HepG2 (cell line): ENCODE measurements around the gene BATF3. TPM values are rescaled to one million over a fixed set of nuclear protein-coding genes. Genes with fewer than 3 reads are reported as not detected.

Source experiments
- ADNP ChIP-seq: sonication (generic); formaldehyde crosslinking; IDR thresholded peaks from 2 replicates; pipeline ENCODE4 v1.4.0; 2020; ENCODE audit warnings: missing genetic modification reagents
- EHMT2 ChIP-seq: fragments of 200-600 bp; sonication (generic); IDR thresholded peaks from 2 replicates; pipeline ENCODE4 v1.7.0; 2017; ENCODE audit warnings: antibody characterized with exemption, low read depth, low read length, borderline replicate concordance
- GATAD1 ChIP-seq: IDR thresholded peaks from 2 replicates; pipeline ENCODE4 v1.6.1; 2016; ENCODE audit warnings: missing genetic modification reagents, missing compliant biosample characterization
- NFATC3 ChIP-seq: sonication (generic); formaldehyde crosslinking; IDR thresholded peaks from 2 replicates; pipeline ENCODE4 v1.5.1; 2020; ENCODE audit warnings: mild to moderate bottlenecking, missing genetic modification reagents
- NR3C1 ChIP-seq: sonication (generic); formaldehyde crosslinking; IDR thresholded peaks from 2 replicates; pipeline ENCODE4 v1.4.0; 2020; ENCODE audit warnings: missing genetic modification reagents
- ZNF282 ChIP-seq: fragments of 450-650 bp; IDR thresholded peaks from 2 replicates; pipeline ENCODE4 v1.6.1; 2018; ENCODE audit not compliant: partially characterized antibody
- ZNF720 ChIP-seq: sonication (generic); formaldehyde crosslinking; IDR thresholded peaks from 2 replicates; pipeline ENCODE4 v1.4.0; 2020; ENCODE audit warnings: missing genetic modification reagents
- polyA plus RNA-seq, 8 experiments: library from polyadenylated mRNA; depleted of rRNA in 3 of 8; stranded (reverse) in 7 of 8; unstranded in 1 of 8; fragments of >200 nt; fragmentation: Illumina TruSeq in 4 of 8; extraction: Trizol in 4 of 8; gene quantifications; 2 replicates each; pipeline versions ENCODE4 v1.2.1 to v1.2.3, GENCODE V29; 2011 to 2016; ENCODE audit warnings: low read depth in 4 of 8, missing spikeins in 1 of 8, mixed read lengths in 1 of 8; ENCODE audit not compliant: insufficient read depth in 1 of 8
- total RNA-seq, 5 experiments: library from RNA; depleted of rRNA; stranded (reverse); fragments of >200 nt; fragmentation: Illumina TruSeq; extraction: Trizol; gene quantifications; 2 replicates each; pipeline ENCODE4 v1.2.3, GENCODE V29; 2016; ENCODE audit warnings: low read depth in 1 of 5
- TF ChIP-seq, protein P1 (sequence below): sonication (generic); formaldehyde crosslinking; IDR thresholded peaks from 2 replicates; pipeline ENCODE4 v1.5.1; 2020; ENCODE audit warnings: missing genetic modification reagents, mild to moderate bottlenecking, borderline replicate concordance
- TF ChIP-seq, protein P2 (sequence below): sonication (generic); formaldehyde crosslinking; IDR thresholded peaks from 2 replicates; pipeline ENCODE4 v1.8.1; 2022; ENCODE audit warnings: mild to moderate bottlenecking, missing genetic modification reagents
- TF ChIP-seq, protein P3 (sequence below), 2 experiments: fragments of 450-650 bp in 1 of 2; sonication (generic) in 1 of 2; formaldehyde crosslinking; IDR thresholded peaks; 2 replicates each; pipeline versions ENCODE4 v1.5.0 to v1.8.0; 2020 to 2022; ENCODE audit warnings: mild to moderate bottlenecking in 1 of 2, missing genetic modification reagents in 1 of 2
- TF ChIP-seq, protein P4 (sequence below): sonication (generic); formaldehyde crosslinking; IDR thresholded peaks from 2 replicates; pipeline ENCODE4 v1.9.0; 2021; ENCODE audit warnings: missing genetic modification reagents, mild to moderate bottlenecking, borderline replicate concordance

Gene BATF3
- total and polyA plus RNA-seq, 2 of the 13 experiments (the other 11 are each of a cell fraction or from before 2014, with no cell fraction given) = 0.13 TPM; not detected in 1

DNA sequence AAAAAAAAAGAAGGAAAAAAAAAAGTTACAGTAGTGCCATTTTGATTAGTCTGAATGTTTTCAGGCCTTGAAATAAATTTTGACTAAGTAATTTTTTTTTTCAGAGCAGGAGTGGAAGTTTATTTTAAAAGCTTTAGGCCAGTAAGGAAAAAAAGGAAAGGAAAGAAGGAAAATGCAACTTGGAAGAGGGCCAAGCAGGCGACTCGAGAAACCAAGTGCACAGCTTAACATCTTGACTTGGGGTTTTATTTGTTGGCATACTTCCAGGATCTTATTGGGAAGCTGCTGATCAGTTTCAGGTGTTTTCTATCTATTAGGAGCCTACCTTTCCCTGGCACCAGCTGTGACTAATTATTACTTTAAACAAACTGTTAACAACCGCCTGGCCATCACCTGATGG is 49.4 kb downstream of the BATF3 start (continued):
- TF ChIP-seq, protein P1, sequence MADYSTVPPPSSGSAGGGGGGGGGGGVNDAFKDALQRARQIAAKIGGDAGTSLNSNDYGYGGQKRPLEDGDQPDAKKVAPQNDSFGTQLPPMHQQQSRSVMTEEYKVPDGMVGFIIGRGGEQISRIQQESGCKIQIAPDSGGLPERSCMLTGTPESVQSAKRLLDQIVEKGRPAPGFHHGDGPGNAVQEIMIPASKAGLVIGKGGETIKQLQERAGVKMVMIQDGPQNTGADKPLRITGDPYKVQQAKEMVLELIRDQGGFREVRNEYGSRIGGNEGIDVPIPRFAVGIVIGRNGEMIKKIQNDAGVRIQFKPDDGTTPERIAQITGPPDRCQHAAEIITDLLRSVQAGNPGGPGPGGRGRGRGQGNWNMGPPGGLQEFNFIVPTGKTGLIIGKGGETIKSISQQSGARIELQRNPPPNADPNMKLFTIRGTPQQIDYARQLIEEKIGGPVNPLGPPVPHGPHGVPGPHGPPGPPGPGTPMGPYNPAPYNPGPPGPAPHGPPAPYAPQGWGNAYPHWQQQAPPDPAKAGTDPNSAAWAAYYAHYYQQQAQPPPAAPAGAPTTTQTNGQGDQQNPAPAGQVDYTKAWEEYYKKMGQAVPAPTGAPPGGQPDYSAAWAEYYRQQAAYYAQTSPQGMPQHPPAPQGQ (CRISPR knock-in tag) = no peak
- TF ChIP-seq, protein P2, sequence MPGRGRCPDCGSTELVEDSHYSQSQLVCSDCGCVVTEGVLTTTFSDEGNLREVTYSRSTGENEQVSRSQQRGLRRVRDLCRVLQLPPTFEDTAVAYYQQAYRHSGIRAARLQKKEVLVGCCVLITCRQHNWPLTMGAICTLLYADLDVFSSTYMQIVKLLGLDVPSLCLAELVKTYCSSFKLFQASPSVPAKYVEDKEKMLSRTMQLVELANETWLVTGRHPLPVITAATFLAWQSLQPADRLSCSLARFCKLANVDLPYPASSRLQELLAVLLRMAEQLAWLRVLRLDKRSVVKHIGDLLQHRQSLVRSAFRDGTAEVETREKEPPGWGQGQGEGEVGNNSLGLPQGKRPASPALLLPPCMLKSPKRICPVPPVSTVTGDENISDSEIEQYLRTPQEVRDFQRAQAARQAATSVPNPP (CRISPR knock-in tag) = no peak
- no peak for TF ChIP-seq ZNF720
- no peak for TF ChIP-seq NFATC3
- no peak for TF ChIP-seq EHMT2
- TF ChIP-seq, protein P3, sequence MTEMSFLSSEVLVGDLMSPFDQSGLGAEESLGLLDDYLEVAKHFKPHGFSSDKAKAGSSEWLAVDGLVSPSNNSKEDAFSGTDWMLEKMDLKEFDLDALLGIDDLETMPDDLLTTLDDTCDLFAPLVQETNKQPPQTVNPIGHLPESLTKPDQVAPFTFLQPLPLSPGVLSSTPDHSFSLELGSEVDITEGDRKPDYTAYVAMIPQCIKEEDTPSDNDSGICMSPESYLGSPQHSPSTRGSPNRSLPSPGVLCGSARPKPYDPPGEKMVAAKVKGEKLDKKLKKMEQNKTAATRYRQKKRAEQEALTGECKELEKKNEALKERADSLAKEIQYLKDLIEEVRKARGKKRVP (CRISPR knock-in tag; IDR thresholded peaks at IDR 0.05) = no peak
- TF ChIP-seq, protein P4, sequence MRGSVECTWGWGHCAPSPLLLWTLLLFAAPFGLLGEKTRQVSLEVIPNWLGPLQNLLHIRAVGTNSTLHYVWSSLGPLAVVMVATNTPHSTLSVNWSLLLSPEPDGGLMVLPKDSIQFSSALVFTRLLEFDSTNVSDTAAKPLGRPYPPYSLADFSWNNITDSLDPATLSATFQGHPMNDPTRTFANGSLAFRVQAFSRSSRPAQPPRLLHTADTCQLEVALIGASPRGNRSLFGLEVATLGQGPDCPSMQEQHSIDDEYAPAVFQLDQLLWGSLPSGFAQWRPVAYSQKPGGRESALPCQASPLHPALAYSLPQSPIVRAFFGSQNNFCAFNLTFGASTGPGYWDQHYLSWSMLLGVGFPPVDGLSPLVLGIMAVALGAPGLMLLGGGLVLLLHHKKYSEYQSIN (CRISPR knock-in tag) = no peak
- TF ChIP-seq NR3C1 (CRISPR knock-in tag) = no peak
- no peak for TF ChIP-seq GATAD1 (CRISPR knock-in tag)
- TF ChIP-seq ADNP (CRISPR knock-in tag) = no peak
- TF ChIP-seq ZNF282 = no peak
- TF ChIP-seq, all 625 proteins: peak for 0
